ENCODE results near the gene NFATC2.

DNA sequence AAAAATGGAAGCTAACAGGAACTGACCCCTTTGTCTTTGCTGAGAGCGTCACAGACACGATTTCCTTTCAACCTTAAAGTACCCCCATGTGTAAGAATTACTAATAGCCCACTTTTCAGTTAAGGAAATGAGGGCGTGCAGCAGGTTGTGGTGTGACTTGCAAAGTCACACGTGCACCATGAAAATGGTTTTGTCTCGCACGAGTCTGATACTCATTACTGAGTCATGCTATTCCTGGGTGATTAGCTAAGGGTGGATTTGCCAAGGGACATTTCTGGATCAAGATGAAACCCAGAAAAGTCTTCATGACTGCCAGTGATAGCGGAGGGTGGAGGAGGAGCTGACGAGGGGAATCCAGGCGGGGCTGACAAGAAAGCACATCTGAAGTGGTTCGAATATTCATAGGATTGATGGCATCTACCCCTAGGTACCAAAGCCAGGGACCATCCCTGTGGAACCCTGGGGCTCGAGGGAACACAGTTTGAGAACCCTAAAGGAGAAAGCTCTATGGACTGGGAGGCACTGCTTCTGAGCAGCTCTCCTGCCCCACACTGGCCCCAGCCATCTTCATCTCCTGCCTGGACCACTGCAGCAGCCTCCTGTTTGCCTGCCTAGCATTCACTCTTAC lies 12.1 kb upstream of the NFATC2 start:
- TF ChIP-seq EP300 (IDR thresholded peaks at IDR 0.05; ENCODE audit: low read depth) (no peak), CTCF (IDR thresholded peaks at IDR 0.05) (no peak), POLR2AphosphoS5 (IDR thresholded peaks at IDR 0.05) (no peak)
